Subcutaneous adipose tissue (tissue), 4 donors: ENCODE data around the gene WBP2. TPM values are rescaled to one million over a fixed set of nuclear protein-coding genes. Genes with fewer than 3 reads are reported as not detected.

Source experiments
- CTCF ChIP-seq: fragments of 450-650 bp; IDR thresholded peaks from one replicate; pipeline ENCODE4 v1.5.1; 2016; ENCODE audit warnings: low read depth, mild to moderate bottlenecking, control low read depth, antibody characterized with exemption, moderate library complexity
- total RNA-seq, 4 donors: library from RNA; depleted of rRNA; stranded (reverse); fragments of >200 nt; gene quantifications; one replicate each; pipeline ENCODE4 v1.1.0, GENCODE V29; 2016

WBP2 gene
- total RNA-seq, 4 donors from 2014 or later, result 55.3 to 91.7 (median 65.6) TPM

- no peak for TF ChIP-seq CTCF
These were observed 36.0 kb downstream of the WBP2 start for GRCh38 chr17:75819116-75819515.

DNA sequence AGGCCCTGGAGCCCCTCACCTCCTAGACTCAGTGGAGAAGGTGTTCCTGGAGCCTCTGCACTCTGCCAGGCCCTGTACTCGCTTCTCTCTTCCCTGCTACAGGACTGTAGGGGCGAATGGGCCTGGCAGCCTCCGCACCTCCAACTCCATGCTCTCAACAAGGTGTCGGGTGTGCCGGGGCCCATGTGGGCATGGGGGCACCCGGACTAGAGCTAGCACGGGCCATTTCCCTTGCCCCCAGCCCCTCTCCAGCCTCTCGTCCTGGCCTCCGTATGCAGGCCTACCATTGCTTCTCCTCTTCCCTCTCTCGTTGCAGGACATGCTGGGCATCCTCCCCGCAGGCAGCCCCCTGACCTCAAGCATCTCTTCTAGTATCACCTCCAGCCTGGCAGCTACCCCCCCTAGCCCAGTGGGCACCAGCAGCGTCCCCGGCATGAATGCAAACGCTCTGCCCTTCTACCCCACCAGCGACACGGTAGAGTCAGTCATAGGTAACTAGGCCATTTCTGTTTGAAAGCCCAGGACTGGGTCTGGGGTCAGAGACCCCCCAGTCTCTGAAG, 36.7 kb downstream of the WBP2 start:
- no peak for TF ChIP-seq CTCF

GRCh38 chr17:75817571-75817970, 37.6 kb downstream of the WBP2 start:
- no peak for TF ChIP-seq CTCF

DNA sequence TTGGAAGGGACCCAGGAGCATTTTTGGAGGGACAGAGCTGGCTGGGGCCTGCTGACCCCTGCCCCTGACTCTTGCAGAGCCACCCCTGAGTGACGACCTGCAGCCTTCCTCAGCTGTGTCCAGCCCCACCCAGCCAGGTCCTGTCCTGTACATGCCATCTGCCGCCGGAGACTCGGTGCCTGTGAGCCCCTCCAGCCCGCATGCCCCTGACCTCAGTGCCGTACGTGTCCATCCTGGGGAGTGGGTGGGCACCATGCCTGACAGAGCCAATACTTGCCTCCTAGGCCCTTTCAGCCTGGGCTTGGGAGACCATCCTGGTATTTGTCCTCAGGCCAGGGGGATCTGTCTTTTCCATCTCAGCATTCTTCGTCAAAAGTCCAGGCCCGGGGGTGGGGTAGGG, 38.4 kb downstream of the WBP2 start:
- no peak for TF ChIP-seq CTCF

DNA sequence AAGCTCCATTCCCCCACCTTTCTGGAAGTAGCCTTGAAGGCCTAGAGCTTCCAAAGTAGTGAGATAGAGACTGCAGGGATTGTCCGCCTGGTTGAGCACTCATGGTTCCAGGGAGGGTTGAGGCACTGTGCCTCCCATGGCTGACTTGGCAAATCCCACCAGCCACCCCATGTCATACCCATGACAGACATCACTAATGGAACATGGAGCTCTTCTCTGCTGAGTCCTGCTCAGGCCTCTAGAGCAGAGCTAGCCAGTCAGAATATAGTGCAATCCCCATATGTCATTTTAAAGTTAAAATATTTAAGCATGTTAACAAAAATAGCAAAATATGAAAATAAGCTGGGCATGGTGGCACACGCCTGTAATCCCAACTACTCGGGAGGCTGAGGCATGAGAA, 39.7 kb downstream of the WBP2 start:
- TF ChIP-seq CTCF, result no peak

DNA sequence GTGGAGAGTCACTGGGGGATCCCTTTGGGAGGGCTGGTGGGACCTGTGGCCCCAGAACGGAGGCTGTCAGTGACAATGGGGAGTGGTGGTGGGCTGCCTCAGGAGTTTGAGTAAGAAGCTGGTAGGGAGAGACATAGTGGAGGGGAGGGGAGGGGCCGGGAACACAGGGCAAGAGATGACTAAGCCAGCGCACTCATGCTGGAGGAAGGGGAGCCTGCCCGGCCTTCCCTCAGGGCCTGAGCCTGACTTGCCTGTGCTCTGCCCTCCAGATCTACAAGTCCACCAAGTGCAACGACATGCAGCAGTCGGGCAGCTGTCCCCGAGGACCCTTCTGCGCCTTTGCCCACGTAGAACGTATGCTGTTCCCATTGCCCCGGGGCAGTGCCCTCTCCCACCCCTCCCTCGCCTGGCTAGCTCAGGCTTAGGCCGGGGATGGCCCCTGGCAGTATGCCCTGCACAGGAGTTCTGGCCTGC, 40.2 kb downstream of the WBP2 start:
- TF ChIP-seq CTCF, result no peak

- TF ChIP-seq CTCF, result no peak
These were observed 41.1 kb downstream of the WBP2 start for GRCh38 chr17:75814021-75814395.
